ENCODE data around the gene SLIT3. TPM values are rescaled to one million over a fixed set of nuclear protein-coding genes. Genes with fewer than 3 reads are reported as not detected.

The SLIT3 gene
- total and polyA plus RNA-seq, 2 donors (not counting 3 experiments of a cell fraction or from before 2014, with no cell fraction given) = 0.90 to 1.0 TPM

- Histone ChIP-seq H3K79me2 (ENCODE audit: control insufficient read depth, insufficient read depth, low read length) (no peaks in the 10 kb centered on the region), H3K36me3 (ENCODE audit: control insufficient read depth in 2 of 2, extremely low read depth in 1 of 2, insufficient read depth in 2 of 2, low read length in 2 of 2) (no peaks in the 10 kb centered on the region), H3K4me2 (ENCODE audit: insufficient read depth, low read length) (no peak overlapping the region), H3K4me3 (replicated peaks in 1 of 3; ENCODE audit: insufficient read depth in 1 of 3, low read depth in 1 of 3, low read length in 3 of 3) (no peak overlapping the region), H3K9me3 (replicated peaks; ENCODE audit: control insufficient read depth, insufficient read depth, low read length) (no peaks in the 10 kb centered on the region), H3K27ac (ENCODE audit: insufficient read depth, low read depth, low read length) (no peak overlapping the region), H3K9me1 (replicated peaks; ENCODE audit: control insufficient read depth, extremely low read depth, insufficient read depth, low read length) (no peaks in the 10 kb centered on the region), H3K9ac (replicated peaks; ENCODE audit: extremely low read depth, insufficient read depth, low read length) (no peak overlapping the region), H4K20me1 (replicated peaks; ENCODE audit: control insufficient read depth, extremely low read depth, insufficient read depth, low read length) (no peaks in the 10 kb centered on the region), H2AFZ (ENCODE audit: low read depth, low read length) (no peak overlapping the region), H3K27me3 (ENCODE audit: control insufficient read depth in 2 of 2, insufficient read depth in 2 of 2, low read length in 2 of 2) (no peaks in the 10 kb centered on the region), H3K4me1 (ENCODE audit: control insufficient read depth, extremely low read depth, insufficient read depth, low read length) (no peaks in the 10 kb centered on the region)
- BruUV-seq (replicated peaks) = no TSS peak
- ChIA-PET POLR2A (no interaction called here), CTCF (no interaction called here)
- intact Hi-C loops (cut with micrococcal nuclease) = no loop called here
- FAIRE-seq (no peak), DNase-seq (ENCODE audit: low read depth, low spot score) (no peak)
- TF ChIP-seq MYC (IDR thresholded peaks at IDR 0.05; ENCODE audit: low read depth, low read length) (no peak), FOS (IDR thresholded peaks at IDR 0.05; ENCODE audit: borderline replicate concordance, insufficient read depth, low read length) (no peak), POLR2A (IDR thresholded peaks at IDR 0.05; ENCODE audit: low read depth, low read length) (no peak), GATA2 (IDR thresholded peaks at IDR 0.05; ENCODE audit: insufficient read depth, insufficient read length, low read depth, low read length) (no peak), CTCF (IDR thresholded peaks at IDR 0.05; ENCODE audit: extremely low read depth in 1 of 2, insufficient read depth in 1 of 2, low read depth in 1 of 2, low read length in 2 of 2) (no peak), EZH2 (IDR thresholded peaks at IDR 0.05; ENCODE audit: borderline replicate concordance, low read depth, low read length, severe bottlenecking) (no peak), POLR2AphosphoS5 (IDR thresholded peaks at IDR 0.05; ENCODE audit: insufficient read depth, low read depth, low read length) (no peak), JUN (IDR thresholded peaks at IDR 0.05; ENCODE audit: borderline replicate concordance, insufficient read depth, insufficient read length, low read depth) (no peak)
- TF ChIP-seq, protein P1, sequence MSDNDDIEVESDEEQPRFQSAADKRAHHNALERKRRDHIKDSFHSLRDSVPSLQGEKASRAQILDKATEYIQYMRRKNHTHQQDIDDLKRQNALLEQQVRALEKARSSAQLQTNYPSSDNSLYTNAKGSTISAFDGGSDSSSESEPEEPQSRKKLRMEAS (IDR thresholded peaks at IDR 0.05; ENCODE audit: insufficient read depth, insufficient read length) = no peak
- dilution Hi-C loops (cut with MboI; ENCODE audit: extremely low pct_ligation_motif_present, low sequenced_read_pairs) = no loop called here
These were observed 282.0 kb downstream of the SLIT3 start for GRCh38 chr5:169018925-169019324.
